HG03558 (cell line): ENCODE data around the gene SPESP1.

Source experiments
- ATAC-seq: cut with Tn5 transposase; IDR thresholded peaks from one replicate; pipeline ENCODE4 v1.9.1; 2021; ENCODE audit warnings: moderate number of reproducible peaks; ENCODE audit not compliant: unreplicated experiment; ENCODE audit errors: extremely low read depth

Gene SPESP1

DNA sequence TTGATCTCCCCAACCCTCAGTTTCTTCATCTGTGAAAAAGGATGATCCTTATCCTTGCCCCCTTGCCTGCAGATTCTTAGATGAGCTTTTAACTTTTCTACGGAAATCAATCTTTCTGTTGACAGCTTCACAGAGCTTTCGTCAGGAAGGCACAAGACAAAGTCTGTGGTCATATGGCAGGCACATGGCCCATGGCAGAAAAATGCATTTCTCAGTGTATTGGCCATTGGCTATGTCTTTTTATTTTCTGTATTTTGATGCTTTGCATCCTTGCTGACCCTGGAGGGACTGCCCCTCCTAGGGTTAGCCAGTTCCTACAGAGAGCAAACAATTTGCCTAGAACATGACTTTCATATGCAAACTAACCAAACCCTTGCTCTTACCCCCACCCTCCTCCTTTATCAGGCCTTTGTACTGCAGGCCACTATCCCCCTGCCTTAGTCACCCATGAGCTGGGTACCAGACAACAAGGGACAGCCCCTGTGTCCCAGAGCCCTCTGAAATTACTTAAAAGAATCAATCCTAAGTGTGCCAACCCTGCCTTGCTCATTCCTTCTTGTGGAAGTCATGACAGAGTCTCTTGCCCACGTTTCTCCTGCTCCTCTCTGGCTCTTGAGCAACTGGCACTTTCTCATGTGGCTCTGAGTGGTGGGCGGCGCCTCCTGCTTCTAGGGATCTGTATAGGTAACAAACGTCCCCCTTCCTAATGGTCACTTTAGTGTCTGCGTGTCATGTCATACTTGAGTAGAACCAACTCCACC, 60.1 kb downstream of the SPESP1 start:
- ATAC-seq: no peak

DNA sequence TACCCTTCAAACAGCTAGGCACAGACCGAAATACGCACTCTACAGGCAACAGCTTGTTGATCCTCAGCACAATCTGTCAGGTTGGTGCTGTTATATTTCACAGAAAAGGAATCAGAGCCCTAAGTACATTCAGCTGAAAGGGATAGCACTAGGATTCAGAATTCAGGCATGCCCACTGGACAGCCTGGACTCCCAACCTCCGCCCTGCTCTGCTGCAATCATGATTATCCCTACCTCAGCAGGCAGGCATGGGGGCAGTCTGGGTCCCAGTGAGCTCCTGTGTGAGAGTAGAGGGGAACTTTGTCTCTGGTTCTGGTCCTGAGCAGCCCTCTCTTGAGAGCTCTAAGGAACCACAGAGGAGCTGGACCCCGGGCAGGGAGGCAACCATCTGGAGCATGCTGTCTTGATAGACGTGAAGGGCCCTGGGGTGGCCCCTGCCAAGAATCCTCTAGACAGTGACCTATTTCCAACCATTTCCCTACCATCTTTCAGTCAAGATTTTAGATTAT, 60.7 kb downstream of the SPESP1 start:
- no peak for ATAC-seq

DNA sequence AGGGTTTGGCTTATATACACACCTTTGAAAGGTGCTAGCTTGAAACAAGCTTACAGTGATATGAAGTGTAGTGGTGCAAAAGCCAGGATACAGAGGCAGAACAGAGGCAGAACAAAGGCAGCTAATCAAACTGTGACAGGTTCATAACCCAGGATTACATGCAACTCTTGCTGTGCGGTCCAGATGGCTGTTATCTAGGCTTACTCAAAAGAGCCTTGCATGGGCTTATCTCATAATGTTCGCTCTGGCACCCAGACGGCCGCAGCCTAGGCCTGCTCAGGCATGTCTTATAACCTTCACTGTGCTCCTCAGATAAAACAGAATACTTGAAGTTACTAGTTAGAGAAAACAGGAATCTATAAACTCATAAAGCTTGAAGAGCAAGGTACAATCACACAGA, 61.4 kb downstream of the SPESP1 start:
- no peak for ATAC-seq

DNA sequence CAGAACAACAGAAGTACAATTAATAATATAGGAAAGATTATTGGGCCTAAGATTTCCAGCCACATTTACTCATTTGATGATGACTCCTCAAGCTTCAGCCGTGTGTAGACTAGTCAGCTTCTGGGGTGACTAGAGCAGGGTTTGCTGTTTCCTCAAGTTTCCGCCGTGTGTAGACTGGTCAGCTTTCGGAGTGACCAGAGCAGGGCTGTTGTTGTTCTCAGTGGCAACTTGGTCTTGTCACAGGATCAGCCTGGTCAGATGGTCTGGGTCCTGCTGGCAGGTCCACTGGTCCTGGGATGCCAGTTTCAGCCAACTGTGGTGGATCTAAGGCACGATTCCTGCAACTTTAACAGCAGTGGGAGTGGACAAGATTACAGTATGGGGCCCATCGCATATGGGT, 62.4 kb downstream of the SPESP1 start:
- ATAC-seq: no peak

DNA sequence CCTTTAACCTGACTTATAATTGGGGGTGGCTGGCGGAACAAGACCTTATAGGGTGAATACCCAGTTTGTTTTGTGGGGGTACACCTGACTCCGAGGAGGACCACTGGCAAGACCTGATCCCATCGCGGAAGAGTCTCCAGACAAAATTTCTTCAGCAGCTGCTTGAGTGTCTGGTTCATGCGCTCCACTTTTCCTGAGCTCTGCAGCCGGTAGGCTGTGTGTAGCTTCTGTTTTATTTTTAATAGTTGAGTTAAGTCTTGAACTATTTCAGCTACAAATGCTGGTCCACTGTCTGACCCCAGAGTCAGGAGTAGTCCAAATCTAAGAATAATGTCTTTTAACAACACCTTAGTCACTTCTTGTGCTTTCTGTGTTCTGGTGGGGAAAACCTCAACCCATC, 63.0 kb downstream of the SPESP1 start:
- ATAC-seq: no peak

DNA sequence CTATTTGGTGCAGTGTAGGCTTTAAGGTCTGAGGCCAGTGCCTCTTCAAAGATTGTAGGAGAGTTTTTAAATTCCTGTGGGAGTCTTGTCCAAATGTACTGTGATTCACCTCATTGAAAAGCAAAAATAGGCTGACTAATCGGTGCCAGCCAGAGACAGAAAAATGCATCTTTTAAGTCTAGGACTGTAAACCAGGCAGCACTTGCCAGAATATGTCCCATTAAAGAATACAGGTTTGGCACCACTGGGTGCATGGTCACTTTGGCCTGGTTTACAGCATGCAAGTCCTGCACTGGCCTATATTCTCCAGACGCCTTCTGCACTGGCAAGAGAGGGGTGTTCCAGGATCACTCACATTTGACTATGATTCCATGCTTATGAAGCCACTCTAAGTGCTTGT, 63.8 kb downstream of the SPESP1 start:
- ATAC-seq: no peak

DNA sequence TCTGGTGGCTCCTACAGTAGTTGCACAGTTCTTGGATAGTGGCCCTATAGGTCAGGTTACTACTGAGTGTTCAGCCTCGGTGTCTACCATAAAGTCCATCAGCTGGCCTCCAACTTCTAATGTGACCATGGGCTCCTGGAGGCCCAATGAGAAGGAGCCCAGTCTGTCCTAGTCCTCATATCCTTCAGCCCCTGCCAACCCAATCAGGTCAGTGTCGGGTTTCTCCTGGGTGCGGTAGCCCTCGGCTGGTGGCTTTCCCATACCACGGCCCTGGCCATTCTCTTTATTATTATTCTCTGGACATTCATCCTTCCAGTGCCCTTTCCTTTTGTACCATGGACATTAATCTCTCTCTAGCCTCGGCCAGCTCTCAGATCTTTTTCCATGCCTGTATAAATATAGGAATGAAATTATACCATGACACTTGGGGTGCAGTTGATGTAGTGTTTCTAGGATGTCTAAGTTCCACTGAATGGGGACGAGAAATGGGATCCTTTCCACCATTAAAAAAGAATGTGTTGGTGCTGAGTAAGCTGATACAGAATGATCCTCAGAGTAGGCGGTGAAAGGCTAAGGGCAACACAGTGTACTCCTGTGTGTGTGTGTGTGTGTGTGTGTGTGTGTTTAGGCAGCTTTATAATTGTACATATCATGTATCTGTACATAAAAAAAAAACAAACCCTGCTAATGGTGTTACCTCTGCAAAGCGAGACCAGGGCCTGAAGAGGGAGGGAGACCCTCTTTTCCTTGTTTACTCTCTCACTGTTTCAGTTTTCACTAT, 64.8 kb downstream of the SPESP1 start:
- ATAC-seq: no peak
